Frontal cortex (tissue), 4 donors: ENCODE results near the gene EPX. TPM values are rescaled to one million over a fixed set of nuclear protein-coding genes. Genes with fewer than 3 reads are reported as not detected.
A peak's percentile ranks its signal among the peaks of the same experiment; 100 is the strongest.

ENCODE experiments used
- DNase-seq, 2 donors: peaks; one replicate each; pipeline ENCODE4 v3.0.0; 2012; ENCODE audit warnings: low spot score in 2 of 2
- FAIRE-seq: peaks from 2 replicates; lab custom pipeline; 2012; peaks lifted over from hg19 to GRCh38; lab: Jason Lieb, UNC
- total RNA-seq: library from RNA; depleted of rRNA; stranded (reverse); fragments of >200 nt; gene quantifications from one replicate; pipeline ENCODE4 v1.2.3, GENCODE V29; 2014
- donor health status: control.
- donor health status: control.
- donor health status: control.

Gene EPX
- total RNA-seq, 1 donor from 2014 or later, result not detected

DNA sequence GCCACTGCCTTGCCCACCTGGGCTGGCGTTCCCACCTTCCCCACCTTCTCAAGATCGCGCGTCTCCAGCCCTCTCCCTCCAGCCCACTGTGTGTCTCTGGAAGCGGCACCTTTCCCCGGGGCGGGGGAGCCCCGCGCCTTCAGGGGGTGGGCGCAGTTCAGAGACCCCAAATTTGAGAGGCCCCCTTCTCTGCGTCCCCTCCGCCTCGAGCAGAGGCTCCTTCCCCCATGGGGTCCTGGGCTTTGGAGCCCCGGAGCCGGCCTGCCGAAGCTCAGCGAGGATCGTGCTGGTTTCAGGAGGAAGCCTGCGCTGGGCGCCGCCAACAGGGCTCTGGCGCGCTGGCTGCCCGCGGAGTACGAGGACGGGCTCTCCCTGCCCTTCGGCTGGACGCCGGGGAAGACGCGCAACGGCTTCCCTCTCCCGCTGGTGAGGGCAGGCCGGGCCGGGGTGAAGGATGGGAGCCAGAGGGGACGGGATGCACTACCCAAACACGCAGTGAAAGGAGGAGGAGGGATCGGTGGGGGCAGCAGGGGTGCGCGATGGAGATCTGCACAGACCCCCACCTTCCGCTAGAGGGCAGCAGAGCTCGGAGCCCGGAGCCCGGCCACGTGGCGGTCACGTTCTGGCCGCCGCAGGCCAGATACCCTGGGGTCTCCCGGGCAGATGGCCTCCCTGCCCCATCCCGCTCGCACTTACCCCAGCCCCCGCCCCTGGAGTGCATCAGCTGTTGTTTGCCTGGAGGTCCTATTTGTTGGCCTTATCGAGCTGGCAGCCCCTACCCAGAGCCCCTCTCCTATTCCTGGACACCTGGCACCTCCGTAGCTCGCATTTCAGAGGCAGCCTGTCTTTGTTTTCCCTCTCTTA is 57.0 kb downstream of the EPX start:
- no peak for FAIRE-seq
- peak; percentile 76 to 95 for DNase-seq

DNA sequence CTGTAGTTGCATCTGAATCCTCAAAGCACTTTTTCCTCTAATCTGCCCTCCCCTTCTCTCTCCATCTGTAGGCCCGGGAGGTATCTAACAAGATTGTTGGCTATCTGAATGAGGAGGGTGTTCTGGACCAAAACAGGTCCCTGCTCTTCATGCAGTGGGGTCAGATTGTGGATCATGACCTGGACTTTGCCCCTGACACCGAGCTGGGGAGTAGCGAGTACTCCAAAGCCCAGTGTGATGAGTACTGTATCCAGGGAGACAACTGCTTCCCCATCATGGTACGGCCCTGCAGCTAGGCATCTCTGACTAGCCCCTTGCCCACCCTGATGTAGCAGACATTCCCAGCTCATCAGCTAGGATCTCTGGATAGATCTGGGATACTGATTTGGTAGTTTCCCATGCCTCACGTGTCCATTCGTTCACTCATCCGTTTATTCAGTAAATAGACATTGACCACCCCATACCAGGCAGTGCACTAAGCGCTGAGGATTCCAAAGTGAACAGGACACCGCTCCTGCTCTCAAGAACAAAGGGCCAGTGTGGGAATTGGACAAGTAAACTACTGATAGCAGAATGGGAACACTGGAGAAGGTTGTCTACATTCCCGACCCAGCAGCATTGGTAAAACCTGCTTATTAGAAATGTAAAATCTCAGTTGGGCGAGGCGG is 58.0 kb downstream of the EPX start:
- FAIRE-seq (no peak), DNase-seq (no peak)

DNA sequence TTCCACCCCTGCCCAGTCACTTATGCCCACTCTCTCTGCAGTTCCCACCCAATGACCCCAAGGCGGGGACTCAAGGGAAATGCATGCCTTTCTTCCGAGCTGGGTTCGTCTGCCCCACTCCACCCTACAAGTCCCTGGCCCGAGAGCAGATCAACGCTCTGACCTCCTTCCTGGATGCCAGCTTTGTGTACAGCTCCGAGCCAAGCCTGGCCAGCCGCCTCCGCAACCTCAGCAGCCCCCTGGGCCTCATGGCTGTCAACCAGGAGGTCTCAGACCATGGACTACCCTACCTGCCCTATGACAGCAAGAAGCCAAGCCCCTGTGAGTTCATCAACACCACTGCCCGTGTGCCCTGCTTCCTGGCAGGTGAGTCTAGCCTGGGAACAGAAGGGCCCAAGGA is 59.6 kb downstream of the EPX start:
- no peak for FAIRE-seq
- no peak for DNase-seq

DNA sequence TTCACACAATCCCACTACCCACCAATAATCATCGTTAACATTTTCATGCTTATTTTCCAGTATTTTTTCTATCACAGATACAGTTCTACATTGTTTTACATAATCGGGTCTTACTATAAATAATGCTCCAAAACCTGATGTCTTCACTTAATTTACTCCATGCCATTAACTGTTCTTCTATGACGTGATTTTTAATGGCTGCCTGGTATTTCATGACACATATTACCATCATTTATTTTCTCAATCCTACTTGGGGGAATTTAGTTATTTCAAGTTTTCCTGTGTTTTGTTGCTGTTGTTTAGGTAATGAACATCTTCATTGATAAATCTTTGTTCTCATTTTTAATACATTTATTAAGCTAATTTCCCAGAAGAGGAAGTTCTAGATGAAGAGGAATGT is 60.6 kb downstream of the EPX start:
- DNase-seq, result no peak

More for the DNA sequence above, 60.6 kb downstream of the EPX start:
- no peak for FAIRE-seq

Other genes with a start within 250 kb of the EPX start
- gene CUEDC1, start 237.3 kb upstream of the EPX start, total RNA-seq, result 6.5 TPM
- 59.5 TPM for gene VEZF1, start 204.5 kb upstream of the EPX start, total RNA-seq
- gene SRSF1, start 185.5 kb upstream of the EPX start, total RNA-seq, result 373 TPM
- 33.0 TPM for gene DYNLL2, start 109.3 kb upstream of the EPX start, total RNA-seq
- gene OR4D1, start 44.3 kb upstream of the EPX start, total RNA-seq, result under 0.01 TPM
- gene OR4D2, start 25.7 kb upstream of the EPX start, total RNA-seq, result not detected
- gene MKS1, start 26.5 kb downstream of the EPX start, total RNA-seq, result 13.0 TPM
- not detected for gene LPO, start 45.9 kb downstream of the EPX start, total RNA-seq
- gene MPO, start 88.2 kb downstream of the EPX start, total RNA-seq, result 1.2 TPM
- 31.0 TPM for gene TSPOAP1, start 136.1 kb downstream of the EPX start, total RNA-seq
- gene SUPT4H1, start 159.5 kb downstream of the EPX start, total RNA-seq, result 35.1 TPM
- gene RNF43, start 224.8 kb downstream of the EPX start, total RNA-seq, result 0.41 TPM